H54 (cell line): ENCODE measurements around the gene CFAP46.
"Not testable (repeated sequence)": the region's sequence is repeated elsewhere in the genome, so short reads cannot be mapped to it uniquely, and the experiment has no call there.

Experiments
- DNase-seq: peaks from one replicate; pipeline ENCODE4 v3.0.0; 2011; ENCODE audit warnings: low spot score, mixed read lengths; ENCODE audit not compliant: insufficient read length
- FAIRE-seq: peaks from 3 replicates; lab custom pipeline; 2011; peaks lifted over from hg19 to GRCh38; lab: Jason Lieb, UNC
- POLR2A ChIP-seq: IDR thresholded peaks from 2 replicates; pipeline ENCODE4 v1.6.1; 2011; ENCODE audit warnings: low read depth, mild to moderate bottlenecking, low read length

Gene CFAP46

GRCh38 chr10:132939957-132940790 lies 2.2 kb downstream of the CFAP46 start:
- no peak for TF ChIP-seq POLR2A
- FAIRE-seq (no peak), DNase-seq (peak; percentile 42)

- no peak for TF ChIP-seq POLR2A
- FAIRE-seq (no peak), DNase-seq (no peak)
Observed at GRCh38 chr10:132939378-132939955, 2.9 kb downstream of the CFAP46 start.

- FAIRE-seq (no peak), DNase-seq (no peak)
- TF ChIP-seq POLR2A = no peak
Observed at GRCh38 chr10:132938472-132939339, 3.7 kb downstream of the CFAP46 start.

DNA sequence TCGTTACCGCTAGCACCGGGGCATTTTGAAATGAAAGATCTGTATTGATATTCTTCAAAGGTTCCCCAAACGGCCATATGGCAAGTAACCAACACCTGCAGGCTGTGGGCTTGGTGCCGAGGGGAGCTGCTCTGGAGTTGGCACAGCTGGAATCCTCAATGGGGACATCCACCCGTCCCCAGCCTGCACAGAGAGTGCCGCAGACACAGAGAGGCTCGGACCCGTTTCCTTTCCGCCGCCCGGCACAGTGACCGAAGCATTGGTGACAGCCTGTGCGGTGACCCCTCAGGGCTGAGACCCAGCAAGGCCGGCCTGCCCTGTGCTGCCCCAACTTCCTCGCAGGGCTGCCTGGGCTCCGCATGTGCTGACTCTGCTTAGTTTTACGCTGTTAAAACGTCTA lies 4.5 kb downstream of the CFAP46 start:
- TF ChIP-seq POLR2A = no peak
- FAIRE-seq = no peak

DNA sequence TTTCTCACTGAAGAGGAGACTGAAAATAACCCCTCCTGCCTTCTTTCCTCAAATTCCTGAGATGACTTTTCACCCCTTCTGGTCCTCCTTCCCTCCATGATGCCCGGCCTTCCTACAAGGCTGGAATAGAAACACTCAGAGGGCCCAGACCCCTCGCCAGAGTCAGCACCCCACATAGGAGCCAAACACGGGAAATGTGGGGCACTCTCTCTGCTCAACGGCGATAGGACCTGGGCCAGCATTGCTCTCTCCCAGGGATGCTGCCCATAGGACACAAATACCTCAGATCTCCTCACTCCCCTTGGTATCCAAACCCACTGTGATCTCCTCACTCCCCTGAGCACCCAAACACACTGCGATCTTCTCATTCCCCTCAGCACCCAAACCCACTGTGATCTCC lies 7.4 kb downstream of the CFAP46 start:
- DNase-seq = no peak
- no peak for FAIRE-seq
- TF ChIP-seq POLR2A = no peak

More for the DNA sequence above, 4.5 kb downstream of the CFAP46 start:
- DNase-seq = no peak

DNA sequence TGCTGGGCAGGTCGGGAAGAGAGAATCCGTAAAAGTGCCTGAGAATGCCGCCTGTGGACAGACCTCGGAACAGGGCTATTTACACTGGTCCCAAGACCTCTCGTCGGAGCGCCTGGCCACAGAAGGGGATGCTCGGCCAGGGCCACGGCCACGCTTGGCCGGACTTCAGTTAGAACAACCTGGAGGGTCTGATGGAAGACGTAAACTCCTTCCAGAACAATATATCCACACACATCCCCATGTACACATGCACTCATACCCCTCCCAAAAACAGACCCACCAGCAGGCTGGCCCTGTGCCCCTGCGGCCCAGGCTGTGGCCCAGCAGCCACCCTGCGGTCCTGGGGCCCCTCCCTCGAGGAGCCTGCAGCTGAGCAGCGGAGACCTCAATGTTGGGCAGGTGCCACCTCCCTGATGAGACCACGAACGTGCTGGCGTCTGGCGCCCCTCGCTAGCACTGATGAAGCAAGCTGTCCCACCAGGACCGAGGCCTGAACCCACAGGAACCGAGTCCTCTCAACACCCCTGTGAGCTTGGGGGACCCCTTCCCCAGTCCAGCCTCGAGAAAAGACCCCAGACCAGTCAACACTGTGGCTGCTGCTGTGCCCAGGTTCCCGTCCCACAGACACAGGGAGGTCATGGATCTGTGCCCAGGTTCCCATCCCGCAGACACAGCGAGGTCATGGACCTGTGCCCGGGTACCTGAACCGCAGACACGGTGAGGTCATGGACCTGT lies 8.9 kb downstream of the CFAP46 start:
- TF ChIP-seq POLR2A = no peak
- DNase-seq (no peak), FAIRE-seq (no peak)

GRCh38 chr10:132932461-132933307 lies 9.7 kb downstream of the CFAP46 start:
- FAIRE-seq (no peak), DNase-seq (no peak)
- TF ChIP-seq POLR2A = no peak

- not testable (repeated sequence) for DNase-seq, FAIRE-seq
Observed at GRCh38 chr10:132931258-132932250, 10.8 kb downstream of the CFAP46 start.

DNA sequence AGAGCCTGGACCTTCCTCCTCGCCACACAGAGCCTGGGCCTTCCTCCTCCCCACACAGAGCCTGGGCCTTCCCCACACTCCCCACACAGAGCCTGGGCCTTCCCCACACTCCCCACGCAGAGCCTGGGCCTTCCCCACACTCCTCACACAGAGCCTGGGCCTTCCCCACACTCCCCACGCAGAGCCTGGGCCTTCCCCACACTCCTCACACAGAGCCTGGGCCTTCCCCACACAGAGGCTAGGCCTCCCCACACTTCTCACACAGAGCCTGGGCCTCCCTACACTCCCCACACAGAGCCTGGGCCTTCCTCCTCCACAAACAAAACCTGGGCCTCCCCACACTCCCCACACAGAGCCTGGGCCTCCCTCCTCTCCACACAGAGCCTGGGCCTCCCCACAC lies 11.7 kb downstream of the CFAP46 start:
- not testable (repeated sequence) for FAIRE-seq, DNase-seq

DNA sequence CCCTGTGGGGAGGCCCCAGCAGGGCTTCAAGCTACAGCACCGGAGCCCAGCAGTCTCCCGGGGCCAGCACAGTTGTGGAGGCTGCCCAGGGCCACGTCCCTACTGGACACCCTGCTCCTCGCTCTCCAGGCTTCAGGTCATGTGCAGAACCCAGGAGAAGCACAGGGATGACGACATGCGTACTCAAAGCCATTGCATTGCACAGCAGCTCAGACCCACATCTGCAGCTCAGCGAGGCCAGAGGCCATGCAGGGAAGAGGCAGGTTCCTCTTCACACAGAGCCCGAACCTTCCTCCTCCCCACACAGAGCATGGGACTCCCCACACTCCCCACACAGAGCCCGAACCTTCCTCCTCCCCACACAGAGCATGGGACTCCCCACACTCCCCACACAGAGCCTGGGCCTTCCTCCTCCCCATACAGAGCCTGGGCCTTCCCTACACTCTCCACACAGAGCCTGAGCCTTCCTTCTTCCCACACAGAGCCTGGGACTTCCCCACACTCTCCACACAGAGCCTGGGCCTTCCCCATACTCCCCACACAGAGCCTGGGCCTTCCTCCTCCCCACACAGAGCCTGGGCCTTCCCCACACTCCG lies 12.3 kb downstream of the CFAP46 start:
- DNase-seq (no peak), FAIRE-seq (no peak)
- no peak for TF ChIP-seq POLR2A

GRCh38 chr10:132929480-132929879 lies 12.9 kb downstream of the CFAP46 start:
- FAIRE-seq (no peak), DNase-seq (no peak)
- no peak for TF ChIP-seq POLR2A
